Ascending aorta (tissue), 2 donors: Measurements from ENCODE around the gene FZR1. TPM values are rescaled to one million over a fixed set of nuclear protein-coding genes. Genes with fewer than 3 reads are reported as not detected.

Experiments
- DNase-seq, 2 donors: peaks; one replicate each; pipeline ENCODE4 v3.0.0-alpha.2; 2019; ENCODE audit warnings: low spot score in 2 of 2
- H3K27ac ChIP-seq, 2 donors: fragments of 200-600 bp; sonication (generic); one replicate each; pipeline ENCODE4 v1.5.1; 2016 to 2017; ENCODE audit warnings: mild to moderate bottlenecking in 1 of 2
- H3K27me3 ChIP-seq: fragments of 200-600 bp; sonication (generic); one replicate; pipeline ENCODE4 v1.5.1; 2017
- H3K36me3 ChIP-seq, 2 donors: fragments of 200-600 bp; sonication (generic); one replicate each; pipeline ENCODE4 v1.5.1; 2016
- H3K4me1 ChIP-seq, 2 donors: fragments of 200-600 bp; sonication (generic); one replicate each; pipeline ENCODE4 v1.5.1; 2016 to 2017; ENCODE audit warnings: mild to moderate bottlenecking in 1 of 2
- H3K4me3 ChIP-seq, 2 donors: fragments of 200-600 bp; sonication (generic); one replicate each; pipeline ENCODE4 v1.5.1; 2016 to 2017; ENCODE audit warnings: mild to moderate bottlenecking in 1 of 2
- H3K9me3 ChIP-seq, 2 donors: fragments of 200-600 bp; sonication (generic); one replicate each; pipeline ENCODE4 v1.5.1; 2016
- intact Hi-C: fragments of 100-400 bp; cut with DNase I; formaldehyde crosslinking; loops from one replicate; pipeline ENCODE4 v1.15.1; 2023
- total RNA-seq: library from RNA; depleted of rRNA; stranded (reverse); fragments of >200 nt; gene quantifications from one replicate; pipeline ENCODE4 v1.1.0, GENCODE V29; 2016
- TF ChIP-seq, protein P1 (sequence below), 3 experiments: fragments of 200-600 bp in 2 of 3; fragments of 450-650 bp in 1 of 3; sonication (generic) in 2 of 3; IDR thresholded peaks; one replicate each; pipeline ENCODE4 v1.5.1; 2016 to 2019; ENCODE audit warnings: antibody characterized with exemption in 3 of 3, mild to moderate bottlenecking in 1 of 3, moderate library complexity in 1 of 3

Gene FZR1
- total RNA-seq, 1 donor from 2014 or later, result 56.8 TPM

- TF ChIP-seq, protein P1, sequence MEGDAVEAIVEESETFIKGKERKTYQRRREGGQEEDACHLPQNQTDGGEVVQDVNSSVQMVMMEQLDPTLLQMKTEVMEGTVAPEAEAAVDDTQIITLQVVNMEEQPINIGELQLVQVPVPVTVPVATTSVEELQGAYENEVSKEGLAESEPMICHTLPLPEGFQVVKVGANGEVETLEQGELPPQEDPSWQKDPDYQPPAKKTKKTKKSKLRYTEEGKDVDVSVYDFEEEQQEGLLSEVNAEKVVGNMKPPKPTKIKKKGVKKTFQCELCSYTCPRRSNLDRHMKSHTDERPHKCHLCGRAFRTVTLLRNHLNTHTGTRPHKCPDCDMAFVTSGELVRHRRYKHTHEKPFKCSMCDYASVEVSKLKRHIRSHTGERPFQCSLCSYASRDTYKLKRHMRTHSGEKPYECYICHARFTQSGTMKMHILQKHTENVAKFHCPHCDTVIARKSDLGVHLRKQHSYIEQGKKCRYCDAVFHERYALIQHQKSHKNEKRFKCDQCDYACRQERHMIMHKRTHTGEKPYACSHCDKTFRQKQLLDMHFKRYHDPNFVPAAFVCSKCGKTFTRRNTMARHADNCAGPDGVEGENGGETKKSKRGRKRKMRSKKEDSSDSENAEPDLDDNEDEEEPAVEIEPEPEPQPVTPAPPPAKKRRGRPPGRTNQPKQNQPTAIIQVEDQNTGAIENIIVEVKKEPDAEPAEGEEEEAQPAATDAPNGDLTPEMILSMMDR (IDR thresholded peaks at IDR 0.05), result no peak
- intact Hi-C loops, result no loop called here
- peaks cover 20 to 42% of the 10 kb centered on the region in 2 donors for H3K36me3 ChIP-seq
- DNase-seq, result peak in 1 of 2 donors; percentile 59
- H3K9me3 ChIP-seq, result no peaks in the 10 kb centered on the region
- no peaks in the 10 kb centered on the region for H3K4me1 ChIP-seq
- H3K27me3 ChIP-seq, result no peaks in the 10 kb centered on the region
- H3K4me3 ChIP-seq, result no peak overlapping the region
- no peak overlapping the region for H3K27ac ChIP-seq
These were observed 14.3 kb downstream of the FZR1 start for GRCh38 chr19:3520166-3521103.

GRCh38 chr19:3521104-3521445, 15.0 kb downstream of the FZR1 start:
- H3K4me3 ChIP-seq, result no peak overlapping the region
- H3K36me3 ChIP-seq, result peaks cover 25 to 46% of the 10 kb centered on the region in 2 donors
- no peaks in the 10 kb centered on the region for H3K9me3 ChIP-seq
- no peaks in the 10 kb centered on the region for H3K4me1 ChIP-seq
- TF ChIP-seq, protein P1 (IDR thresholded peaks at IDR 0.05), result no peak
- no peak overlapping the region for H3K27ac ChIP-seq
- DNase-seq, result no peak
- intact Hi-C loops, result no loop called here
- H3K27me3 ChIP-seq, result no peaks in the 10 kb centered on the region

DNA sequence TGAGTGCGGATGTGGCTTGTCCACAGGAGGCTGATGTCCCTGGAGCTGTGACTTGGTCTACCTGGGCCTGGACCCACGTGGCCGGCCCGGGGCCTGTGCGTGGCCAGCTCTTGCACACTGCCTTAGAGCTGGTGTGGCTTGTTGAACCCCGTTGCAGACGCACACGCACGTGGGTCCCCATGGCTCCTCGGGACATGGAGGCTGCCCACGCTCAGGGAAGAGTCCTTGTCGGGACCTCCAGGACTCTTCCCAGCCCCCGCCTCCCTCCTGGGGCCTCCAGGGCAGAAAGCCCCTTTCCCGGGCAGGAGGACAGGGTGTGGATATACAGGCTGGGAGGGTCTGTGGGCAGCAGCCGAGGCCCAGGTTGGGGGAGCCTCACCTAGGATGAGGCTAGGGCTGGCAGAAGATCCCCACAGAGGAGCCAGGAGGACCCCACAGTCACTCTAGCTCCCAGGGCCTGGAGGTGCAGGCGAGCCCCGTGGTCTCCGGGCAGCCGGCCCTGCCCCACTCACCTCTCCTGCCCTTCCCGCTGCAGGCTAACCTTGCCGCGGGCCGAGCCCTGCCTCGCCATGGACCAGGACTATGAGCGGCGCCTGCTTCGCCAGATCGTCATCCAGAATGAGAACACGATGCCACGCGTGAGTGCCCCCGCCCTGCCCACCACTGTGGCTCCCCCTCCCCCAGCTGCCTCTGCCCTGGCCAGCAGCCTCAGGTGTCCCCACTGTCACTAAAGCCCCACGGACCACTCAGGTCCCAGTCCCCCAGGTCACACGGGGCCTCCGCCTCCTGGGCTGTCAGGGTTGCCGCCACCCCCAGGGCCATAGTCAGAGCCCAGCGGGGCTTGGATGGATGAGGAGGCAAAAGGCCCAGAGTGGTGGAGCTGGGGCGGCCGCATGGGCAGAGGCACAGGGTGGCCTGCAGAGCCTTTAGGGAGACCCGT, 16.6 kb downstream of the FZR1 start:
- DNase-seq, result no peak
- no peaks in the 10 kb centered on the region for H3K27me3 ChIP-seq
- H3K27ac ChIP-seq, result no peak overlapping the region
- H3K9me3 ChIP-seq, result no peaks in the 10 kb centered on the region
- no peaks in the 10 kb centered on the region for H3K4me1 ChIP-seq
- intact Hi-C loops, result no loop called here
- no peak overlapping the region for H3K4me3 ChIP-seq
- TF ChIP-seq, protein P1 (IDR thresholded peaks at IDR 0.05), result no peak
- H3K36me3 ChIP-seq, result peaks cover 41 to 61% of the 10 kb centered on the region in 2 donors

DNA sequence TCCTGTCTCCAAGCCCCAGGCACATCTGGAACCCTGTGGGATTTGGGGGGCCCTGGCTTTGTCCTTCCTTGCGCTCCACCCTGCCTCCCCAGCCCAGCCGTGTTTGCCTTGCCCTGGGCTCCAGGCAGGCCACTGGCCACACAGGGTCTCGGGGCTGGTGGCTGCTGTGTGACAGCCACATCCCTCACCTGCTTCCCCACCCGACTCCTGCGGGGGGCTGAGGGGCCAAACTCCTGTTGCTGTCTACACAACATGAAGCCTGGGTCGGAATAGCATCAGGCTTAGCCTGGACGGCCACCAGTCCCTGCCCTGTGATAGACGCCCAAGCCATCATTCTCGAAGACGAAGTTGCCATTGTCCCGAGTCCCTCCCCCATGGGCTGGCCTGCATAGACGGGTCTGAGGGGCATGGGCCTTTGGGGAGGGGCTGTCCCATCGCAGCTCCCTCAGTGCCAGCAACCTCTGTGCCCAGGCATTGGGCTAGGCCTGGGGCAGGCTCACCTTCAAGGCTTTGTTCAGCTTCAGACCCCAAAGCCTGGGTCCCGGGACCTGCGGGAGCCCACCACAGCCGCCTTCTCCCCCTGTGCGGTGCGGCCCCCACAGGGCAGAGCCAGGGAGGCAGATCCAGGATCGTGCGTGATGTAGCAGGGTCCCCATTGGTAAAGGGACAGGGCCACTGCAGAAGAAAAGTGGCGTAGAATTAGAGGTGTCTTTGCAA, 17.4 kb downstream of the FZR1 start:
- DNase-seq, result no peak
- Histone ChIP-seq H3K36me3 (peaks cover 48 to 67% of the 10 kb centered on the region in 2 donors), H3K27ac (no peak overlapping the region), H3K4me3 (no peak overlapping the region), H3K9me3 (no peaks in the 10 kb centered on the region), H3K4me1 (no peaks in the 10 kb centered on the region), H3K27me3 (no peaks in the 10 kb centered on the region)
- TF ChIP-seq, protein P1 (IDR thresholded peaks at IDR 0.05), result no peak
- intact Hi-C loops, result no loop called here
